OCI-LY7 (cell line): ENCODE measurements around the gene SLIT3.

ENCODE experiments used
- EZH2phosphoT487 ChIP-seq: fragments of 200-600 bp; sonication (generic); IDR thresholded peaks from 2 replicates; pipeline ENCODE4 v1.6.1; 2018; ENCODE audit warnings: low read depth, borderline replicate concordance, mild to moderate bottlenecking, mixed run types, antibody characterized with exemption, low read length, moderate library complexity, mixed read lengths
- TF ChIP-seq, protein P1 (sequence below): fragments of 200-600 bp; sonication (generic); conservative IDR thresholded peaks from 2 replicates; pipeline ENCODE4 v1.5.1; 2014; ENCODE audit warnings: mild to moderate bottlenecking, antibody characterized with exemption, low read length, moderate library complexity, mixed read lengths

DNA sequence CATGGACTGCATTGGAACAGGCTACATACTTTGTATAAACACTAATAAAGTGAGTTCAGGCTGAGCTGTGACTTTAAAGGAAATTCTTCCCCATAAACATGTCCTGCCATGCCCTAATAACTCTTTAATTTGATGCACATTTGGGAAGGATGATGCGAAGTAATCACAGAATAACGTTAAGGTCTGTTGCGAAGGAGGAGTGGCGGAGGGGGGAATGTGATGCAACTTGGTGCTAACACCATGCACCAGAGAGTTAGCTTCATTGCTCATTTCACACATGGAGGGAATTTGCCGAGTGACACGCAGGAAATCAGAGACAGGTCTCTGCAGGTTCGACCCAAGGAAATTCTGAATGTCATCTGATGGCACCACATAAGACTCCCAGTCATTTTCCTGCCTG is 32.9 kb downstream of the SLIT3 start:
- TF ChIP-seq, protein P1, sequence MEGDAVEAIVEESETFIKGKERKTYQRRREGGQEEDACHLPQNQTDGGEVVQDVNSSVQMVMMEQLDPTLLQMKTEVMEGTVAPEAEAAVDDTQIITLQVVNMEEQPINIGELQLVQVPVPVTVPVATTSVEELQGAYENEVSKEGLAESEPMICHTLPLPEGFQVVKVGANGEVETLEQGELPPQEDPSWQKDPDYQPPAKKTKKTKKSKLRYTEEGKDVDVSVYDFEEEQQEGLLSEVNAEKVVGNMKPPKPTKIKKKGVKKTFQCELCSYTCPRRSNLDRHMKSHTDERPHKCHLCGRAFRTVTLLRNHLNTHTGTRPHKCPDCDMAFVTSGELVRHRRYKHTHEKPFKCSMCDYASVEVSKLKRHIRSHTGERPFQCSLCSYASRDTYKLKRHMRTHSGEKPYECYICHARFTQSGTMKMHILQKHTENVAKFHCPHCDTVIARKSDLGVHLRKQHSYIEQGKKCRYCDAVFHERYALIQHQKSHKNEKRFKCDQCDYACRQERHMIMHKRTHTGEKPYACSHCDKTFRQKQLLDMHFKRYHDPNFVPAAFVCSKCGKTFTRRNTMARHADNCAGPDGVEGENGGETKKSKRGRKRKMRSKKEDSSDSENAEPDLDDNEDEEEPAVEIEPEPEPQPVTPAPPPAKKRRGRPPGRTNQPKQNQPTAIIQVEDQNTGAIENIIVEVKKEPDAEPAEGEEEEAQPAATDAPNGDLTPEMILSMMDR = no peak
- TF ChIP-seq EZH2phosphoT487 = no peak
